SK-N-MC (cell line): Measurements from ENCODE around the gene EFNB2.

Experiments used
- EZH2 ChIP-seq: fragments of 200-600 bp; sonication (generic); IDR thresholded peaks from one replicate; pipeline ENCODE4 v1.6.1; 2017; ENCODE audit warnings: antibody characterized with exemption
- FOXP2 ChIP-seq: optimal IDR thresholded peaks from 2 replicates; pipeline ENCODE3; 2011; ENCODE audit warnings: mild to moderate bottlenecking, moderate library complexity; ENCODE audit not compliant: insufficient read depth; ENCODE audit errors: extremely low read length, control extremely low read depth
- POLR2AphosphoS5 ChIP-seq: IDR thresholded peaks from 2 replicates; pipeline ENCODE4 v1.6.1; 2012; ENCODE audit warnings: mild to moderate bottlenecking, low read depth, low read length, borderline replicate concordance

DNA sequence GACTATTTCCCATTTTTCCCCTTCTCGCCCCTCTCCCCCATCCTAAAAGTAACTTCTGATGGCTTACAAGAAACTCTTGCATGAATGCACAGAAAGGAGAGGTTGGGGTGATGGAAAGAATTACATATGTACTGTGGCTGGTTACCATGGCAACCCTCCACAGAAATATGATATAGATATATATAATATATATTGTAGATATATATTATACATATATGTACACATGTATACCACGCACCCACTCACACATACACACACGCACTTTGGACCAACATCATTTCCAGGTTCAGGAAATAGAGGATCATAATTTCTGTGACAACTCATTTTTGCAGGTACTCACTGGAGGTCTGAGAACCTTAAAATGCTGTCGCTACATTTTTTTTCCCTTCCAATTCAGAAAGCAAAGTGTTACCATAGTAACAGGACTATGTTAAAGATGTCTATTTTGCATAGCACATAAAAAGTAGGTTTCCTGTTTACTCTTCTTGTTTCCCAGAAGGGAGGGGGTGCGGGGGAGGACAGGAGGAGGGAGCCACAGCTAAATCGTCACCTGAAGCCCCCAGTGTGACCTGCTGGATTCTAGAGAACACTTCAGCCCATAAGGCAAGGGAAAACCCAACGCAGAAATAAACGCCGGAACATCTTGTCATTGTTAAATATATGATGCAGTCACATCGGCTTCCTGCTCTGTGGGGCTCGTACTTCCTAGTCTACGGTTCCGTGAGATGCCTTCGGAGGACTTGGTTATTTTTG is 44.7 kb downstream of the EFNB2 start:
- TF ChIP-seq POLR2AphosphoS5 = no peak
- no peak for TF ChIP-seq EZH2
- no peak for TF ChIP-seq FOXP2
